ENCODE data around the gene DBX1.
A peak's percentile ranks its signal among the peaks of the same experiment; 100 is the strongest.
"Not testable (repeated sequence)": the region's sequence is repeated elsewhere in the genome, so short reads cannot be mapped to it uniquely, and the experiment has no call there.

DBX1 gene

DNA sequence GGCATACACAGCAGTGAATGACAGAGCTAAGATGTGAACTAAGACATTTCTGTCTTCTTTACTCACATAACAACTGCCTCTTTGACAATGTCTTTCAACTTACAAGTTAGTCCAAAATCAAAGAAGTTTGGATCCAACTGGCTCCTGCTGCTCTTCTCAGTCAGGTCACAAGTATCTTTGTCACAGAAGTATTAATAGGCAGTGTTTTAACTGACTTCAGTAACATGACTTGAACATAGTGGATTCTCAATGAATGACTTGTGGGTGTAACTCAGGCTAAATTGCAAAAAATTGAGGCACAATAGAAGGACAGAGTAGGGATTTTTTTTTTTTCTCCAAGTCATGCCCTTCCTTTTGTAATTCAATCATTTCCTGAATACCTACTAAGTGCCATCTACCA lies 22.6 kb downstream of the DBX1 start:
- H3K9me3 ChIP-seq (ENCODE audit: control insufficient read depth, insufficient read depth, low read length): no peaks in the 10 kb centered on the region
- no peak overlapping the region for H3K4me3 ChIP-seq (ENCODE audit: low read length)
- no peak for DNase-seq (ENCODE audit: low read depth, low spot score)
- H3K4me1 ChIP-seq (ENCODE audit: control insufficient read depth, insufficient read depth, low read length): no peaks in the 10 kb centered on the region
- no peak overlapping the region for H3K27ac ChIP-seq (ENCODE audit: low read length)
- H3K27me3 ChIP-seq (ENCODE audit: control insufficient read depth, insufficient read depth, low read length): no peaks in the 10 kb centered on the region
- no peaks in the 10 kb centered on the region for H3K36me3 ChIP-seq (ENCODE audit: control insufficient read depth, insufficient read depth, low read length)

GRCh38 chr11:20134991-20135736 lies 25.1 kb downstream of the DBX1 start:
- no peaks in the 10 kb centered on the region for H3K36me3 ChIP-seq (ENCODE audit: control insufficient read depth, insufficient read depth, low read length)
- H3K4me1 ChIP-seq (ENCODE audit: control insufficient read depth, insufficient read depth, low read length): no peaks in the 10 kb centered on the region
- no CpG with 5 or more reads among the region's 5 CpGs for WGBS (ENCODE audit: insufficient coverage, insufficient read length)
- no peaks in the 10 kb centered on the region for H3K9me3 ChIP-seq (ENCODE audit: control insufficient read depth, insufficient read depth, low read length)
- H3K4me3 ChIP-seq (ENCODE audit: low read length): no peak overlapping the region
- no peak overlapping the region for H3K27ac ChIP-seq (ENCODE audit: low read length)
- peaks cover 8% of the 10 kb centered on the region; the same call in 1 of the 2 replicates for H3K27me3 ChIP-seq (ENCODE audit: control insufficient read depth, insufficient read depth, low read length)
- DNase-seq (ENCODE audit: low read depth, low spot score): no peak

DNA sequence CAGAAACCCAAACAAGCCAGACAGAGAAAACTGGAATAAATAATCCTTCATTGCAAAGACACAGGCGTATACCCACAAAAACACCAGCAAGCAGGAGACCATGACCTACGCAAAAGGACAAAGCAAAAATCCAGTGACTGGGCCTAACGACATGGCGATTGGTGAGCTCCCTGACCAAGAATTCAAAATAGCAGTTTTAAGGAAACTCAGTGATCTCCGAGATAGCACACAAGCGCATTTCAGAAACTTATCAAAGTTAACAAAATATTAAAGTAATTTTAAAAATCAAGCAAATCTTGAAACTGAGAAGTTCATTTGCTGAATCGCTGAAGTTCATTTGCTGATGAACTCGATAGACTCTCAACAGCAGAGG lies 27.6 kb downstream of the DBX1 start:
- Histone ChIP-seq H3K4me3 (ENCODE audit: low read length) (no peak overlapping the region), H3K27me3 (ENCODE audit: control insufficient read depth, insufficient read depth, low read length) (peaks cover 8% of the 10 kb centered on the region; the same call in 1 of the 2 replicates), H3K9me3 (ENCODE audit: control insufficient read depth, insufficient read depth, low read length) (no peaks in the 10 kb centered on the region), H3K36me3 (ENCODE audit: control insufficient read depth, insufficient read depth, low read length) (no peaks in the 10 kb centered on the region), H3K4me1 (ENCODE audit: control insufficient read depth, insufficient read depth, low read length) (no peaks in the 10 kb centered on the region), H3K27ac (ENCODE audit: low read length) (no peak overlapping the region)
- WGBS (ENCODE audit: insufficient coverage, insufficient read length): no CpG with 5 or more reads among the region's 8 CpGs
- DNase-seq (ENCODE audit: low read depth, low spot score): no peak

- Histone ChIP-seq H3K4me1 (ENCODE audit: control insufficient read depth, insufficient read depth, low read length) (no peaks in the 10 kb centered on the region), H3K27me3 (ENCODE audit: control insufficient read depth, insufficient read depth, low read length) (peaks cover 8% of the 10 kb centered on the region; the same call in 1 of the 2 replicates), H3K4me3 (ENCODE audit: low read length) (peak overlapping the region; percentile 19; the same call in 1 of the 2 replicates), H3K27ac (ENCODE audit: low read length) (no peak overlapping the region), H3K36me3 (ENCODE audit: control insufficient read depth, insufficient read depth, low read length) (no peaks in the 10 kb centered on the region), H3K9me3 (ENCODE audit: control insufficient read depth, insufficient read depth, low read length) (no peaks in the 10 kb centered on the region)
- WGBS (ENCODE audit: insufficient coverage, insufficient read length): no CpG with 5 or more reads among the region's 51 CpGs
- DNase-seq (ENCODE audit: low read depth, low spot score): no peak
Measured at GRCh38 chr11:20131788-20132666, 28.2 kb downstream of the DBX1 start.

GRCh38 chr11:20129665-20130064 lies 30.6 kb downstream of the DBX1 start:
- WGBS (ENCODE audit: insufficient coverage, insufficient read length): no CpG with 5 or more reads among the region's 4 CpGs
- no peak for DNase-seq (ENCODE audit: low read depth, low spot score)
- no peaks in the 10 kb centered on the region for H3K9me3 ChIP-seq (ENCODE audit: control insufficient read depth, insufficient read depth, low read length)
- no peaks in the 10 kb centered on the region for H3K4me1 ChIP-seq (ENCODE audit: control insufficient read depth, insufficient read depth, low read length)
- no peak overlapping the region for H3K4me3 ChIP-seq (ENCODE audit: low read length)
- peaks cover 8% of the 10 kb centered on the region; the same call in 1 of the 2 replicates for H3K27me3 ChIP-seq (ENCODE audit: control insufficient read depth, insufficient read depth, low read length)
- H3K27ac ChIP-seq (ENCODE audit: low read length): no peak overlapping the region
- no peaks in the 10 kb centered on the region for H3K36me3 ChIP-seq (ENCODE audit: control insufficient read depth, insufficient read depth, low read length)

- not testable (repeated sequence) for H3K4me3 ChIP-seq (ENCODE audit: low read length); H3K27ac ChIP-seq (ENCODE audit: low read length); H3K27me3 ChIP-seq (ENCODE audit: control insufficient read depth, insufficient read depth, low read length); DNase-seq (ENCODE audit: low read depth, low spot score); H3K4me1 ChIP-seq (ENCODE audit: control insufficient read depth, insufficient read depth, low read length); H3K9me3 ChIP-seq (ENCODE audit: control insufficient read depth, insufficient read depth, low read length); H3K36me3 ChIP-seq (ENCODE audit: control insufficient read depth, insufficient read depth, low read length)
- WGBS (ENCODE audit: insufficient coverage, insufficient read length): no CpG with 5 or more reads among the region's 7 CpGs
Measured at GRCh38 chr11:20128528-20128825, 31.8 kb downstream of the DBX1 start.

- Histone ChIP-seq H3K27me3 (ENCODE audit: control insufficient read depth, insufficient read depth, low read length) (peaks cover 8% of the 10 kb centered on the region; the same call in 1 of the 2 replicates), H3K27ac (ENCODE audit: low read length) (no peak overlapping the region), H3K4me3 (ENCODE audit: low read length) (no peak overlapping the region), H3K4me1 (ENCODE audit: control insufficient read depth, insufficient read depth, low read length) (no peaks in the 10 kb centered on the region), H3K9me3 (ENCODE audit: control insufficient read depth, insufficient read depth, low read length) (no peaks in the 10 kb centered on the region), H3K36me3 (ENCODE audit: control insufficient read depth, insufficient read depth, low read length) (no peaks in the 10 kb centered on the region)
- no CpG with 5 or more reads among the region's 16 CpGs for WGBS (ENCODE audit: insufficient coverage, insufficient read length)
- DNase-seq (ENCODE audit: low read depth, low spot score): no peak
Measured at GRCh38 chr11:20127671-20128527, 32.4 kb downstream of the DBX1 start.

- H3K4me3 ChIP-seq (ENCODE audit: low read length): no peak overlapping the region
- peaks cover 6% of the 10 kb centered on the region; the same call in 1 of the 2 replicates for H3K27me3 ChIP-seq (ENCODE audit: control insufficient read depth, insufficient read depth, low read length)
- DNase-seq (ENCODE audit: low read depth, low spot score): no peak
- no peaks in the 10 kb centered on the region for H3K9me3 ChIP-seq (ENCODE audit: control insufficient read depth, insufficient read depth, low read length)
- H3K4me1 ChIP-seq (ENCODE audit: control insufficient read depth, insufficient read depth, low read length): no peaks in the 10 kb centered on the region
- no peaks in the 10 kb centered on the region for H3K36me3 ChIP-seq (ENCODE audit: control insufficient read depth, insufficient read depth, low read length)
- H3K27ac ChIP-seq (ENCODE audit: low read length): no peak overlapping the region
- WGBS (ENCODE audit: insufficient coverage, insufficient read length): no CpG with 5 or more reads among the region's 8 CpGs
Measured at GRCh38 chr11:20126724-20127123, 33.6 kb downstream of the DBX1 start.

DNA sequence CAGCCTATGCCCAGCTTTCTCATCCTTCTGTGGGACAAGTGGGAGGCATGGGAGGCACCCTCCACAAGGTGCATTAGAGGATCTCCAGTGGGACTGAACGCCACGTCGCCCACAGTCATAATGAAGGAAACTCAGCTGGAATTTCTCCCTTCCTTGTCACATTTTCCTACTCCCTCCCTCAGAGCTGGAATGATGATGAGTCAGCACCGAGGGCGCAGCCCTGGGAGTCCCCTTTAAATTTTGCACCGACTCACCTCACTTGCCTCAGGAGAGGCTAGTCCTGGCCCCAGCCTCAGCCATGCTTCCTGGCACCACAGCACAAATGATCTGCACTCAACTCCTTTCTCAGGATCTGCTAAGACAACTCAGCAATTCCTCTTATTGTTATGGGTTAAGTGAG lies 34.3 kb downstream of the DBX1 start:
- no CpG with 5 or more reads among the region's 6 CpGs for WGBS (ENCODE audit: insufficient coverage, insufficient read length)
- Histone ChIP-seq H3K27ac (ENCODE audit: low read length) (no peak overlapping the region), H3K36me3 (ENCODE audit: control insufficient read depth, insufficient read depth, low read length) (no peaks in the 10 kb centered on the region), H3K4me1 (ENCODE audit: control insufficient read depth, insufficient read depth, low read length) (no peaks in the 10 kb centered on the region), H3K4me3 (ENCODE audit: low read length) (no peak overlapping the region), H3K27me3 (ENCODE audit: control insufficient read depth, insufficient read depth, low read length) (no peaks in the 10 kb centered on the region), H3K9me3 (ENCODE audit: control insufficient read depth, insufficient read depth, low read length) (no peaks in the 10 kb centered on the region)
- no peak for DNase-seq (ENCODE audit: low read depth, low spot score)

DNA sequence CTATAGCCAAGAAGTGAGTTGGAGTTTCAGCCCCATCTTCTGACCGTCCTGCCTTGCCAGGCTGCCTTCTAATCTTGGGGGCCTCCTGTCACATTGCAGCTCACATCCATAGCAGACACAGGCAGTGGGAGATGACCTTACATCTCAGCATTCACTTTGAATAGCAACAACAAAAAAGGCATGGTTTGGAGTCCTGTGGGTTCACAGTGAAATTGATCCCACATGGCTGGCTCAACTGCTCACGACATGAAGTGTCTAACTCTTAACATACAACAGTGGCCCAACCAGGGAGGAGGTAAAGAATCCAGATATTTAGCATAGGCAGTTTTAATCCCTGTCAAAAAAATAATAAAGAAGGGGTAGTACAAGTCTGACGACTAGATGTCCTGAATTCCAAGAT lies 38.1 kb downstream of the DBX1 start:
- no peak overlapping the region for H3K27ac ChIP-seq (ENCODE audit: low read length)

More for the DNA sequence above, 38.1 kb downstream of the DBX1 start:
- H3K27me3 ChIP-seq (ENCODE audit: control insufficient read depth, insufficient read depth, low read length): no peaks in the 10 kb centered on the region
- peaks cover 13% of the 10 kb centered on the region; the same call in 1 of the 2 replicates for H3K36me3 ChIP-seq (ENCODE audit: control insufficient read depth, insufficient read depth, low read length)
- DNase-seq (ENCODE audit: low read depth, low spot score): no peak
- H3K9me3 ChIP-seq (ENCODE audit: control insufficient read depth, insufficient read depth, low read length): no peaks in the 10 kb centered on the region
- WGBS (ENCODE audit: insufficient coverage, insufficient read length): no CpG with 5 or more reads among the region's 3 CpGs
- no peak overlapping the region for H3K4me3 ChIP-seq (ENCODE audit: low read length)
- H3K4me1 ChIP-seq (ENCODE audit: control insufficient read depth, insufficient read depth, low read length): no peaks in the 10 kb centered on the region

All from iPS DF 6.9 (cell line).